Fibroblast of gingiva (primary cell): ENCODE results near the gene CRELD2.

Source experiments
- DNase-seq: peaks from one replicate; pipeline ENCODE4 v3.0.0-alpha.2; 2011; ENCODE audit warnings: low read depth

Gene CRELD2

GRCh38 chr22:49929994-49930575, 11.7 kb downstream of the CRELD2 start:
- no peak for DNase-seq

DNA sequence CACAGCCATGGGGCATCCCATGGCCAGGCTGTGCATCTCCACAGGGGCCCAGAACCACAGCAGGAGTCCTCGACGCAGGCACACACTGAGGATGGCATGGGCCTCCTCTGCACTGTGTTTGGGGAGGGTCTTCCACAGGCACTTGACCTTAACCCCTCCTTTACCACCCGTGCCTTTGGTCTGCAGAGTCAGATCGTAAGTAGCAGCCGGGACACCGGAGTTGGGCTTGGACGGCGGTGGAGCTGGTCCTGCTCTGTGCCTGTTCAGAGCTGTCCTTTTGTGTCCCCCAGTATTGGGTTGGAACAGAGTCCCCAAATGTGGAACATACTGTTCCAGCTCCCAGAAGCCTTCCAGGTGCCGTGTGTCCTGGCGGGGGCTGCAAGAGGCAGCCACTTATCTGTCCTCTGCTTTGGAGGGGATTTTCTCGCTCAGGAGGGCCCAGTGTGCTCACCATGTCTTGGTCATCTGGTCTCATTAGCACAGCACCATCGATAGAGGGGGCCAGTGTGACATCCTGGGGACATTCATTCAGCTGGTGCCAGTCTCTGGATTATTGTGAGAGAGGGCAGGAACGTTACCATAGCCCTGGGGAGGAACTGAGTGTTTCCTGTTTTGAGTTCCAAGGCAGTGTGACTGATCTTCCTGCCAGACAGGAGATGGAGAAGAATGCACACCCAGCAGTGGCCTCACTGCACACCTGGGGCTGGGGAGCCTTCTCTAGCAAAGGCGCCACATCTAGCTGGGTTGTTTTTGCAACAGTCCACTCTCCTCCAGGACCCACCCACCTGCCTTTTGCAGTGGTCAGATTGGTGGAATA, 12.4 kb downstream of the CRELD2 start:
- peak; percentile 65 for DNase-seq

GRCh38 chr22:49933236-49934159, 15.1 kb downstream of the CRELD2 start:
- DNase-seq = no peak

DNA sequence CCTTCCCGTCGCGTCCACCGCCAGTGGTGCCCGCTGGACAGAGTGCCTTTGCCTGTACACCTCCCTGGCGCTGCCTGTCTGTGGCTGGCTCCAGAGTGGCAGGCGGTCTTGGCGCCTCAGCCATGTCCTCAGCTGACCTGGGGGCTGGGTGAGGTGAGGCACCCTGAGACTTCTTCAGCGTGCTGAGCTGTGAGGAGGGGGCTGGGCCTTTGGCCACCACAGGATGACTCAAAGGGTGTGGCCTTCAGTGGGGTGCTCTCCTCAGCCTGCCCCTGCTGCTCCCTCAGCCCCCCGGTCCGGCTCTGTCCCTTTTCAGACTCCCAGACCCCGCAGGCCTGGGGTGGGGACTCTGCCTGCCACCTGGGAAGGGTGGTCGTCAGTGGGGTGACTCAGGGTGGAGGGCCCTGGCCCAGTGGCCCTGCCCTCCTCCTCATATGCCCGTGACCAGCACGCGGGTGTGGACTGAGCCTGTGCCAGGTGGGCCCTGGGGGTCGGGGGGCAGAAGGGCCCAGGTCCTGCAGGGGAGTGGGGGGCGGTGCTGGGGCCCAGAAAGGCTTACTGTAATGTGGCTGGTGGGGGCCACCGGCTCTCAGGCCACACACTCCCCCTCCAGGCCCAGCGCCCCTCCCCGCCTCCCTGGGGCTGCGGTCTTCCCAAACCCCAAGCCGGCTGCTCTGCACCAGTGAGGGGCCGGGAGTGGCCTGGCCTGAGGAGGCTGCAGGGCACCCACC, 15.9 kb downstream of the CRELD2 start:
- peak; percentile 20 for DNase-seq

- peak; percentile 77 for DNase-seq
Measured at GRCh38 chr22:49934891-49935557, 16.6 kb downstream of the CRELD2 start.

DNA sequence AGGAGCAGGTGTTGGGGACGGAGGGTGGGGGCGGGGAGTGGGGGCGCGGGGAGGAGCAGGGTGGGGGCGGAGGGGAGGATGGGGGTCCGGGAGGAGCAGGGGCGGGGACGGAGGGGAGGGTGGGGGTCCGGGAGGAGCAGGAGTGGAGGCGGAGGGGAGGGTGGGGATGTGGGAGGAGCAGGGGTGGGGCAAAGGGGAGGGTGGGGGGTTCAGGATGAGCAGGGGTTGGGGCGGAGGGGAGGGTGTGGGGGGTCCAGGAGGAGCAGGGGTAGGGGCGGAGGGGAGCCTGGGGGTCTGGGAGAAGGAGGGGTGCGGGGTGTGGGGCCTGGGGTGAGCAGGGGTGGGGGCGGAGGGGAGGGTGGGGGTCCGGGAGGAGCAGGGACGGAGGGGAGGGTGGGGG, 17.1 kb downstream of the CRELD2 start:
- DNase-seq = peak; percentile 47

- peak; percentile 83 for DNase-seq
Measured at GRCh38 chr22:49936018-49936972, 17.9 kb downstream of the CRELD2 start.

- no peak for DNase-seq
Measured at GRCh38 chr22:49936973-49937757, 18.7 kb downstream of the CRELD2 start.

- DNase-seq = no peak
Measured at GRCh38 chr22:49937758-49938564, 19.5 kb downstream of the CRELD2 start.

GRCh38 chr22:49938565-49939136, 20.2 kb downstream of the CRELD2 start:
- DNase-seq = no peak

DNA sequence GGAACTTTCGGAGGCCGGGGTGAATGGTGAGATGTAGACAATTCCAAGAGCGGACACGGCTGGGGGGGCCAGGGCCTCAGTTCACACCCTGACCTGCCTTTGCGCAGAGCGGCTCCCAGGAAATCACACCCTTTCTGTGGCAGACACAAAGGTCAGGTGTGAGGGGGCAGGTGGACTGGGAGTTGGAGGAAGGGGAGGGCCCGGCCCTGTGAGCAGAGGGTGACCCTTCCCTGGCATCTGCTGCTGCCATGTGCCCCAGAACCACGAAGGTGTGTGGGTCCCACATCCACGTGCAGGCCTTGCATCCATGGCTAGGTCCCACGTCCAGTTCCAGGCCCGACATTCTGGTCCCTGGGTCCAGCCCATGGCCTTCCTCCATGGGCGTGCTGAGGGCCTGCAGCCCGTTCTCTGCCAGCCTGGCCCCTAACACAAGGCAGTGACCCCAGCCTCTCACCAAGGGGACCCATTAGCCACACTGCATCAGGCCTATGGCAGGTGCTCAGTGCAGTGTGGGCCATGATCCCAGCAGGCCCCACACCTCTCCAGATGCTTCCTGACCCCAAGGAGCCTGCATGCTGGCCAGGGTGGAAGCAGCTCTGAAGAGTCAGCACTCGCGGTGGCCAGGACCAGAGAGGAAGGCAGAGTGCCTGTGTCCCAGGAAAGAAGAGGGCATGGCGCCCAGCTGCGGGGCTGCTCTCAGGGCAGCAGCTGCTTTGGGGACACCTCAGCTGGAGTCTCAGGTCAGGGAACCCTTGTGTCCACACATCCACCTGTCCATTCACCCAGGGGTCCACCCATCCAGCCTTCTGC, 23.3 kb downstream of the CRELD2 start:
- DNase-seq = no peak

DNA sequence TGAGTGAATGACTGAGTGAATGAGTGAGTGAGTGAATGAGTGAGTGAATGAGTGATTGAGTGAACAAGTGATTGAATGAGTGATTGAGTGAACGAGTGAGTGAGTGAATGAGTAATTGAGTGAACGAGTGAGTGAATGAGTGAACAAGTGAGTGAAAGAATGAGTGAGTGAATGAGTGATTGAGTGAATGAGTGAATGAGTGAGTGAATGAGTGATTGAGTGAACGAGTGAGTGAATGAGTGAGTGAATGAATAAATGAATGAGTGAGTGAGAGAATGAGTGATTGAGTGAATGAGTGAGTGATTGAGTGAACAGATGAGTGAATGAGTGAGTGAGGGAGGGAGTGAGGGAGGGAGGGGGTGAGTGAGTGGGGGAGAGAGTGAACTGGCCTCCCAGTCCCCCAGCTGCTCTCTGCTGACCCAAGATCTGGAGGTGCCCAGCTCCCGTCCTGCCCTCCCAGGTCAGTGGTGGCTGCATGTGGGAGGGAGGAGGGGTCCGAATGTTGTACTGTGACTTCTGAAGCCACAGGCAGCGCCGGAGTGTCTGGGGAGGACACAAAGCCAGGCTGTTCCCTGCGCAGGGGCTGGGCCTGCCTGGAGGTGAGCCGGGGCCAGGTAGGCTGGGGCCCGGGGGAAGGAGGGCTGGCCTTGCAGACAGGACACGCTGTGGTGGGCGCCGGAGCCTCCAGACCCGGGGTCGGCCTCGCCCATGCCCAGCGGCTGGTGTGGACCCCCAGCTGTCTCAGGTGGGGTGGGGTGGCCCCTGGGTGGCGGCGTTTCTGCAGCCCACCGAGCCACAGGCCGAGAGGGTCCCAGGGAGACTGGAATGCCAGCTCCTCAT, 24.4 kb downstream of the CRELD2 start:
- no peak for DNase-seq

DNA sequence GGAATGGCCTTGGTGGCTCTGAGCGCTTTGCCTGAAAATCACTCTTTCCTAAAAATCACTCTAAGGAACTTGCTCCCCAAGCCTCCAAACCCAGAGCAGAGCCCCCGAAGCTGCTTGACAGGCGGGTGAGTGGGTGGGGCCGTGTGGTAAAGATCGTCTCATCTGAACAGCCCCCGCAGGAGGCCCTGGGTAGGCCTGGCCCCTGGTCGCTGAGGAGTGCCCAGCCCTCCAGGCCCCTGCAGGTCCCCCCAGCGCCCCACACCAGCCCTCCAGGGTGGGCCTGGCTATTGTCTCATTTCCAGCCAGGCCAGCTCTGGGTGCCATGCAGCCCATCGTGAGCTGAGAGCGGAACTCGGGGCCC, 25.0 kb downstream of the CRELD2 start:
- no peak for DNase-seq

DNA sequence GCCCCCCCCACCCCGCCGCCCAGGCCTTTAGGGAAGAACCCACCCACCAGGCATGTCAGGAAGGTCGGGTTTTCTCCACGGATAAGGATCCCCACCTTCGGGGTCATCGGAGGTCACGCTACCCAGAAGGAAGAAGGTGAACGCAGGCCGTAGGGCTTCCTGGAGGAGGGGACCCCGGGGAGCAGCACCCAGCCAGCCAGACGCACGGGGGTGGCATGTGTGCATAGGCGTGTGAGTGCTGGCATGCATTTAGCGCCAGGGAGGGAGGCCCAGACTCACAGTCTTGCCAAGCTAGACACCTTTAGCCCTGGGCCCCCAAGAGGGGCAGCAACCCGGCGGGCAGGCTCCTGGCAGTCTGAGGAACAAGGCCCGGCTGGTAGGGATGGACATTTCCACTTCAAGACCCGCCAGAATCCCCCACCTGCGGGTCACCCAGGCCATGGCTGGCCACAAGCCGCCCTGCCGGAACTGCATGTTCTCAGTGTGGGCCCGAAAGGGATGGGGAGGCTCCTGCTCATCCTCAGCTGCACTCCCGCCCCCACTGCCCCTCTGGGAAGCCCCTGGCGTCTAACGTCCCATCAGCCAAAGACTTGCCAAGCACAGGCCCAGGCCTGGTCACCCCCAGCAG, 25.5 kb downstream of the CRELD2 start:
- no peak for DNase-seq

GRCh38 chr22:49944399-49944891, 26.0 kb downstream of the CRELD2 start:
- no peak for DNase-seq
